Measurements from ENCODE around the gene COG5.

GRCh38 chr7:107555893-107556292, 7.8 kb downstream of the COG5 start:
- TF ChIP-seq, protein P1, sequence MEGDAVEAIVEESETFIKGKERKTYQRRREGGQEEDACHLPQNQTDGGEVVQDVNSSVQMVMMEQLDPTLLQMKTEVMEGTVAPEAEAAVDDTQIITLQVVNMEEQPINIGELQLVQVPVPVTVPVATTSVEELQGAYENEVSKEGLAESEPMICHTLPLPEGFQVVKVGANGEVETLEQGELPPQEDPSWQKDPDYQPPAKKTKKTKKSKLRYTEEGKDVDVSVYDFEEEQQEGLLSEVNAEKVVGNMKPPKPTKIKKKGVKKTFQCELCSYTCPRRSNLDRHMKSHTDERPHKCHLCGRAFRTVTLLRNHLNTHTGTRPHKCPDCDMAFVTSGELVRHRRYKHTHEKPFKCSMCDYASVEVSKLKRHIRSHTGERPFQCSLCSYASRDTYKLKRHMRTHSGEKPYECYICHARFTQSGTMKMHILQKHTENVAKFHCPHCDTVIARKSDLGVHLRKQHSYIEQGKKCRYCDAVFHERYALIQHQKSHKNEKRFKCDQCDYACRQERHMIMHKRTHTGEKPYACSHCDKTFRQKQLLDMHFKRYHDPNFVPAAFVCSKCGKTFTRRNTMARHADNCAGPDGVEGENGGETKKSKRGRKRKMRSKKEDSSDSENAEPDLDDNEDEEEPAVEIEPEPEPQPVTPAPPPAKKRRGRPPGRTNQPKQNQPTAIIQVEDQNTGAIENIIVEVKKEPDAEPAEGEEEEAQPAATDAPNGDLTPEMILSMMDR (IDR thresholded peaks at IDR 0.05; ENCODE audit: insufficient read depth, low read length): no peak
- TF ChIP-seq REST (IDR thresholded peaks at IDR 0.05; ENCODE audit: insufficient replicate concordance, low read depth): no peak
- TF ChIP-seq GABPA (IDR thresholded peaks at IDR 0.05; ENCODE audit: low read depth): no peak
- TF ChIP-seq POLR2AphosphoS5 (IDR thresholded peaks at IDR 0.05; ENCODE audit: low read depth): no peak
- TF ChIP-seq SPI1 (IDR thresholded peaks at IDR 0.05; ENCODE audit: borderline replicate concordance, low read depth): no peak
